H9 (cell line): ENCODE measurements around the gene XPO1. TPM values are rescaled to one million over a fixed set of nuclear protein-coding genes. Genes with fewer than 3 reads are reported as not detected.

ENCODE experiments used
- DNase-seq: peaks from one replicate; pipeline ENCODE4 v3.0.0-alpha.2; 2017
- H2AFZ ChIP-seq: one replicate; pipeline ENCODE4 v1.6.1; 2013; ENCODE audit warnings: mild to moderate bottlenecking, low read length, control low read depth, moderate library complexity
- H2AK5ac ChIP-seq: 2 replicates; pipeline ENCODE4 v1.6.1; 2013; ENCODE audit warnings: low read length, control low read depth, mixed read lengths; ENCODE audit not compliant: insufficient read length
- H2BK120ac ChIP-seq: one replicate; pipeline ENCODE4 v1.6.1; 2013; ENCODE audit warnings: low read depth, mild to moderate bottlenecking, low read length, control low read depth, inconsistent platforms; ENCODE audit not compliant: poor library complexity, severe bottlenecking
- H2BK12ac ChIP-seq: 2 replicates; pipeline ENCODE4 v1.6.1; 2013; ENCODE audit warnings: low read length, control low read depth, mixed read lengths, low read depth; ENCODE audit not compliant: insufficient read length
- H2BK15ac ChIP-seq: 2 replicates; pipeline ENCODE4 v1.6.1; 2013; ENCODE audit warnings: low read depth, low read length, control low read depth
- H2BK20ac ChIP-seq: one replicate; pipeline ENCODE4 v1.6.1; 2013; ENCODE audit warnings: low read depth, mild to moderate bottlenecking, low read length, control low read depth, inconsistent platforms; ENCODE audit not compliant: poor library complexity, severe bottlenecking
- H2BK5ac ChIP-seq: 2 replicates; pipeline ENCODE4 v1.6.1; 2013; ENCODE audit warnings: low read length, control low read depth, mixed read lengths; ENCODE audit not compliant: insufficient read length
- H3K14ac ChIP-seq: 2 replicates; pipeline ENCODE4 v1.6.1; 2013; ENCODE audit warnings: low read length, control low read depth; ENCODE audit not compliant: insufficient read depth
- H3K18ac ChIP-seq: 2 replicates; pipeline ENCODE4 v1.6.1; 2013; ENCODE audit warnings: low read depth, mild to moderate bottlenecking, mixed read lengths, low read length, control low read depth; ENCODE audit not compliant: insufficient read length
- H3K23ac ChIP-seq: 2 replicates; pipeline ENCODE4 v1.6.1; 2013; ENCODE audit warnings: low read length, control low read depth, mixed read lengths, low read depth; ENCODE audit not compliant: insufficient read length
- H3K23me2 ChIP-seq: 2 replicates; pipeline ENCODE4 v1.6.1; 2013; ENCODE audit warnings: low read depth, mild to moderate bottlenecking, mixed read lengths, low read length, control low read depth; ENCODE audit not compliant: insufficient read length, poor library complexity, severe bottlenecking
- H3K27ac ChIP-seq: 2 replicates; pipeline ENCODE4 v1.5.1; 2013; ENCODE audit warnings: low read length, control low read depth, mixed read lengths, low read depth; ENCODE audit not compliant: insufficient read length
- H3K27me3 ChIP-seq: 2 replicates; pipeline ENCODE4 v1.6.1; 2013; ENCODE audit warnings: low read length, control low read depth, inconsistent platforms; ENCODE audit not compliant: insufficient read depth
- H3K4ac ChIP-seq: 2 replicates; pipeline ENCODE4 v1.6.1; 2013; ENCODE audit warnings: low read depth, mild to moderate bottlenecking, control low read depth, inconsistent platforms, low read length, moderate library complexity
- H3K4me1 ChIP-seq: 2 replicates; pipeline ENCODE4 v1.6.1; 2013; ENCODE audit warnings: low read length, control low read depth, inconsistent platforms; ENCODE audit not compliant: insufficient read depth
- H3K4me2 ChIP-seq: 2 replicates; pipeline ENCODE4 v1.6.1; 2013; ENCODE audit warnings: low read length, control low read depth, mixed read lengths; ENCODE audit not compliant: insufficient read length, insufficient read depth
- H3K56ac ChIP-seq: 2 replicates; pipeline ENCODE4 v1.6.1; 2013; ENCODE audit warnings: low read depth, mild to moderate bottlenecking, mixed read lengths, low read length, control low read depth; ENCODE audit not compliant: insufficient read length
- H3K79me1 ChIP-seq: 2 replicates; pipeline ENCODE4 v1.6.1; 2013; ENCODE audit warnings: low read depth, mild to moderate bottlenecking, moderate library complexity, low read length, control low read depth, inconsistent platforms; ENCODE audit not compliant: insufficient read depth, poor library complexity, severe bottlenecking
- H3K79me2 ChIP-seq: 2 replicates; pipeline ENCODE4 v1.6.1; 2013; ENCODE audit warnings: low read length, control low read depth, inconsistent platforms; ENCODE audit not compliant: insufficient read depth
- H3K9ac ChIP-seq: 2 replicates; pipeline ENCODE4 v1.6.1; 2013; ENCODE audit warnings: low read length, control low read depth, mixed read lengths; ENCODE audit not compliant: insufficient read length; ENCODE audit errors: extremely low read depth
- H3K9me3 ChIP-seq: one replicate; pipeline ENCODE4 v1.6.1; 2013; ENCODE audit warnings: low read depth, low read length, inconsistent platforms; ENCODE audit not compliant: control insufficient read depth
- H3T11ph ChIP-seq: one replicate; pipeline ENCODE4 v1.6.1; 2013; ENCODE audit warnings: mild to moderate bottlenecking, low read length, control low read depth, inconsistent platforms
- H4K20me1 ChIP-seq: one replicate; pipeline ENCODE4 v1.6.1; 2013; ENCODE audit not compliant: control insufficient read depth, insufficient read length, insufficient read depth
- H4K5ac ChIP-seq: 2 replicates; pipeline ENCODE4 v1.6.1; 2013; ENCODE audit warnings: low read depth, mild to moderate bottlenecking, mixed read lengths, low read length, control low read depth; ENCODE audit not compliant: insufficient read length
- H4K8ac ChIP-seq: replicated peaks from 2 replicates; pipeline ENCODE4 v1.6.1; 2013; ENCODE audit warnings: low read length, control low read depth, mixed read lengths, low read depth; ENCODE audit not compliant: insufficient read length
- H4K91ac ChIP-seq: 2 replicates; pipeline ENCODE4 v1.6.1; 2013; ENCODE audit warnings: low read depth, mild to moderate bottlenecking, moderate library complexity, mixed read lengths, low read length, control low read depth; ENCODE audit not compliant: insufficient read length
- H3K27ac Mint-ChIP-seq, 3 experiments: 2 replicates in 2 of 3; 3 replicates in 1 of 3; pipeline ENCODE4 v1.8.0; 2020 to 2021; ENCODE audit warnings: mixed read lengths in 3 of 3, mild to moderate bottlenecking in 1 of 3, moderate library complexity in 1 of 3
- H3K27me3 Mint-ChIP-seq: 2 replicates; pipeline ENCODE4 v1.8.0; 2021; ENCODE audit warnings: low read depth, mild to moderate bottlenecking, moderate library complexity, mixed read lengths
- H3K36me3 Mint-ChIP-seq, 3 experiments: 2 replicates in 2 of 3; 3 replicates in 1 of 3; pipeline ENCODE4 v1.8.0; 2020 to 2021; ENCODE audit warnings: low read depth in 3 of 3, mixed read lengths in 3 of 3; ENCODE audit not compliant: insufficient read depth in 1 of 3
- H3K4me1 Mint-ChIP-seq, 2 experiments: 2 replicates each; pipeline ENCODE4 v1.8.0; 2020; ENCODE audit warnings: mixed read lengths in 2 of 2
- H3K4me3 Mint-ChIP-seq, 2 experiments: 2 replicates in 1 of 2; 3 replicates in 1 of 2; pipeline ENCODE4 v1.8.0; 2020 to 2021; ENCODE audit warnings: mild to moderate bottlenecking in 2 of 2, mixed read lengths in 2 of 2, moderate library complexity in 1 of 2
- H3K9me3 Mint-ChIP-seq, 2 experiments: 2 replicates in 1 of 2; 3 replicates in 1 of 2; pipeline ENCODE4 v1.8.0; 2020; ENCODE audit warnings: mild to moderate bottlenecking in 2 of 2, mixed read lengths in 2 of 2, moderate library complexity in 1 of 2
- CTCF ChIP-seq: fragments of 200-600 bp; sonication (generic); conservative IDR thresholded peaks from 3 replicates; pipeline ENCODE4 v1.8.0; 2021; ENCODE audit warnings: antibody characterized with exemption, mild to moderate bottlenecking
- WGBS: extraction: QIAGEN DNeasy Blood & Tissue Kit; methylation state at CpG from one replicate; pipeline ENCODE4 v1.1.7; 2013; ENCODE audit warnings: missing lambda C conversion rate, low lambda C conversion rate, mixed read lengths; ENCODE audit not compliant: insufficient read length; ENCODE audit errors: extremely low coverage; 5-methylcytosine and 5-hydroxymethylcytosine counted together
- total RNA-seq: library from RNA; stranded (reverse); gene quantifications from 2 replicates; pipeline ENCODE4 v1.2.1, GENCODE V29; 2021

The XPO1 gene
- total RNA-seq, 1 experiment from 2014 or later, result 320 TPM

- no peak for DNase-seq
- no peak overlapping the region for H2BK15ac ChIP-seq
- H2BK5ac ChIP-seq, result no peak overlapping the region
- no peak overlapping the region for H2BK12ac ChIP-seq
- no peak overlapping the region for H4K91ac ChIP-seq
- no peak overlapping the region for H3K9ac ChIP-seq
- no peak overlapping the region for H3K4me2 ChIP-seq
- no peak overlapping the region for H2AFZ ChIP-seq
- H3K36me3 Mint-ChIP-seq, result peaks cover 0 to 7% (median 2%) of the 10 kb centered on the region in 3 experiments; a peak in 4 of 7 replicates
- no peaks in the 10 kb centered on the region for H3K9me3 ChIP-seq
- H3K27ac Mint-ChIP-seq, result no peak overlapping the region
- H3K4me1 ChIP-seq, result no peaks in the 10 kb centered on the region; the same call in 1 of the 2 replicates
- H3K27ac ChIP-seq, result no peak overlapping the region
- H4K8ac ChIP-seq, result no peak overlapping the region
- no peak overlapping the region for H3T11ph ChIP-seq
- no peak overlapping the region for H3K18ac ChIP-seq
- H3K56ac ChIP-seq, result no peak overlapping the region
- no peak overlapping the region for H3K23ac ChIP-seq
- peaks cover 6% of the 10 kb centered on the region for H3K79me1 ChIP-seq
- no peak overlapping the region for H2AK5ac ChIP-seq
- H2BK120ac ChIP-seq, result no peak overlapping the region
- no peak overlapping the region for H4K5ac ChIP-seq
- no peaks in the 10 kb centered on the region for H4K20me1 ChIP-seq
- TF ChIP-seq CTCF, result no peak
- no peaks in the 10 kb centered on the region for H3K27me3 Mint-ChIP-seq
- no peak overlapping the region for H3K4me3 Mint-ChIP-seq
- no peak overlapping the region for H3K4ac ChIP-seq
- no CpG with 5 or more reads among the region's 2 CpGs for WGBS
- H3K9me3 Mint-ChIP-seq, result no peaks in the 10 kb centered on the region; a peak in 1 of 5 replicates
- H3K23me2 ChIP-seq, result no peaks in the 10 kb centered on the region
- no peak overlapping the region for H3K14ac ChIP-seq
- H3K27me3 ChIP-seq, result no peaks in the 10 kb centered on the region
- H3K4me1 Mint-ChIP-seq, result peaks cover 19 to 25% of the 10 kb centered on the region in 2 experiments
- H2BK20ac ChIP-seq, result no peak overlapping the region
- H3K79me2 ChIP-seq, result peaks cover 64% of the 10 kb centered on the region
Observed at GRCh38 chr2:61461404-61461803, 76.8 kb downstream of the XPO1 start.
